ENCODE results near the gene ADA. TPM values are rescaled to one million over a fixed set of nuclear protein-coding genes. Genes with fewer than 3 reads are reported as not detected.

Gene ADA
- total RNA-seq, 2 donors from 2014 or later: 12.8 to 15.9 TPM

DNA sequence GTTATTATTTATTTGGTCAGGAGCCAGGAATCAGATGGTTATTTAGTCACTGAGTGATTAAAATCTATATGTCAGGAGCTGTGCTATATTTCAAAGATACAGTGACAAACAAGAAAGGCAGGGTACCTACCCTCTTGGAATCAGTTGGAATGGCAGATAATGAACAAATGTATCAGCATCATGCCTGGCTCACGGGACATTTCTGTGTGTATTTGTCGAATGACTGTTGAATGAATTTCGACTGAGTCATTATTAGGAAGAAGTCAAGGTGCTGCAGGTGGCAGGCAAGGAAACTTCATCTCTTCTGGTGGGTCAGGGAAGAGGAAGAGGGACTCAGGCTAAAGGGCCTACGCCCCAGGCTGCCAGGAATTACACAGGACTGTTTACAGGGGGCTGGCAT, 55.5 kb downstream of the ADA start:
- H3K9me3 ChIP-seq (ENCODE audit: control insufficient read depth, low read length): no peaks in the 10 kb centered on the region
- no peaks in the 10 kb centered on the region for H3K9me3 Mint-ChIP-seq
- no peaks in the 10 kb centered on the region for H3K27me3 Mint-ChIP-seq (ENCODE audit: insufficient read depth)
- H3K27ac ChIP-seq (ENCODE audit: low read depth, low read length): no peak overlapping the region
- H3K36me3 ChIP-seq (ENCODE audit: control insufficient read depth, insufficient read depth, low read length): peaks cover 18% of the 10 kb centered on the region
- H3K4me3 Mint-ChIP-seq: no peak overlapping the region
- H3K4me1 ChIP-seq (ENCODE audit: control insufficient read depth, insufficient read depth, low read length): peaks cover 9% of the 10 kb centered on the region
- WGBS, 2 experiments (ENCODE audit: insufficient coverage in 1 of 2, insufficient read length in 1 of 2): 93% methylated on average over 3 to 4 of the region's 4 CpGs
- H3K27me3 ChIP-seq (ENCODE audit: control insufficient read depth, insufficient read depth, low read length, poor library complexity, severe bottlenecking): no peaks in the 10 kb centered on the region
- no peak for DNase-seq
- no peak overlapping the region for H3K9ac ChIP-seq (ENCODE audit: extremely low read depth, low read length, poor library complexity, severe bottlenecking)
- H3K4me3 ChIP-seq (ENCODE audit: low read length): no peak overlapping the region
- peaks cover 15% of the 10 kb centered on the region for H3K36me3 Mint-ChIP-seq (ENCODE audit: low read depth)
- no peak overlapping the region for H3K27ac Mint-ChIP-seq
- peaks cover 26% of the 10 kb centered on the region for H3K4me1 Mint-ChIP-seq
- TF ChIP-seq, protein P1, sequence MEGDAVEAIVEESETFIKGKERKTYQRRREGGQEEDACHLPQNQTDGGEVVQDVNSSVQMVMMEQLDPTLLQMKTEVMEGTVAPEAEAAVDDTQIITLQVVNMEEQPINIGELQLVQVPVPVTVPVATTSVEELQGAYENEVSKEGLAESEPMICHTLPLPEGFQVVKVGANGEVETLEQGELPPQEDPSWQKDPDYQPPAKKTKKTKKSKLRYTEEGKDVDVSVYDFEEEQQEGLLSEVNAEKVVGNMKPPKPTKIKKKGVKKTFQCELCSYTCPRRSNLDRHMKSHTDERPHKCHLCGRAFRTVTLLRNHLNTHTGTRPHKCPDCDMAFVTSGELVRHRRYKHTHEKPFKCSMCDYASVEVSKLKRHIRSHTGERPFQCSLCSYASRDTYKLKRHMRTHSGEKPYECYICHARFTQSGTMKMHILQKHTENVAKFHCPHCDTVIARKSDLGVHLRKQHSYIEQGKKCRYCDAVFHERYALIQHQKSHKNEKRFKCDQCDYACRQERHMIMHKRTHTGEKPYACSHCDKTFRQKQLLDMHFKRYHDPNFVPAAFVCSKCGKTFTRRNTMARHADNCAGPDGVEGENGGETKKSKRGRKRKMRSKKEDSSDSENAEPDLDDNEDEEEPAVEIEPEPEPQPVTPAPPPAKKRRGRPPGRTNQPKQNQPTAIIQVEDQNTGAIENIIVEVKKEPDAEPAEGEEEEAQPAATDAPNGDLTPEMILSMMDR (conservative IDR thresholded peaks at IDR 0.05): no peak

DNA sequence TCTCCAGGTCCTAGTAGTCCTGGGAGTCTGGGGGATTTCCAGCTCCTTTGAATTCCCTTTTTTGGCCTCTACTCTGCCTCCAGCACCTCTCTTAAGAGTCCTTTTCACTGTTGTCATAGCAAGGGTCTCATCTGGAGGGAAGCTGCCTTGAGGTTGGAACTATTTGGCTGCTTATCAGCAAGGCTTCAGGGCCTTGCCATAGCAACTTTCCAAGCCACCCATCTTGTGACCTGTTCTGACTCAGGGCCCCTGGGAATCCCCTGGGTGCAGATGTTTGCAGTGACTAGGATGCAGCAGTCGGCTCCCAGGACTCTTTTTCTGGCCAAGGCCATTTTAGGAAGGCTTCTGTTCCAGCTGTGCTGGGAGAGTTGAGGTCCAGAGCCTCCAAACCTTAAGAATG, 56.8 kb downstream of the ADA start:
- Mint-ChIP-seq H3K4me1 (peaks cover 27% of the 10 kb centered on the region), H3K4me3 (no peak overlapping the region), H3K36me3 (ENCODE audit: low read depth) (peaks cover 26% of the 10 kb centered on the region), H3K27me3 (ENCODE audit: insufficient read depth) (no peaks in the 10 kb centered on the region), H3K27ac (no peak overlapping the region), H3K9me3 (no peaks in the 10 kb centered on the region)
- no peak overlapping the region for H3K27ac ChIP-seq (ENCODE audit: low read depth, low read length)
- H3K9ac ChIP-seq (ENCODE audit: extremely low read depth, low read length, poor library complexity, severe bottlenecking): no peak overlapping the region
- no peak overlapping the region for H3K4me3 ChIP-seq (ENCODE audit: low read length)
- TF ChIP-seq, protein P1 (conservative IDR thresholded peaks at IDR 0.05): no peak
- no peaks in the 10 kb centered on the region for H3K27me3 ChIP-seq (ENCODE audit: control insufficient read depth, insufficient read depth, low read length, poor library complexity, severe bottlenecking)
- no peak for DNase-seq
- peaks cover 9% of the 10 kb centered on the region for H3K4me1 ChIP-seq (ENCODE audit: control insufficient read depth, insufficient read depth, low read length)
- H3K9me3 ChIP-seq (ENCODE audit: control insufficient read depth, low read length): no peaks in the 10 kb centered on the region
- 92 to 100% methylated on average over 1 of the region's 1 CpG for WGBS, 2 experiments (ENCODE audit: insufficient coverage in 1 of 2, insufficient read length in 1 of 2)
- H3K36me3 ChIP-seq (ENCODE audit: control insufficient read depth, insufficient read depth, low read length): peaks cover 21% of the 10 kb centered on the region

DNA sequence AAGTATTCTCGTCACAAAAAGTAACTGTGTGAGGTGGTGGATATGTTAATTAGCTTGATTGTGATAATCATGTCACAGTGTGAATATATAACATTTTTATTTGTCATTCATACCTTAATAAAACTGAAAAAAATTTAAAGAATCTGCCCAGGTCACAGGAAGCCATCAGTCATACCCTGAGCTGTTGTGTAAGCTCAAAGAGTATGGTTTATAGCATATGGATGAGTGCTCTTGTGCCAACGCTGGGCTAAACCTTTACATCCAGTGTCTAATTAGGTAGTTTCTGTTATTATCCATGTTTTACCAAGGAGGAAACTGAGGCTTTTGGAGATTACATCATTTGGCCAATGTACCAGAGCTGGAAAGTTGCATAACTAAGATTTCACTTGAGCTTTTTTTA, 57.7 kb downstream of the ADA start:
- Histone ChIP-seq H3K36me3 (ENCODE audit: control insufficient read depth, insufficient read depth, low read length) (peaks cover 17% of the 10 kb centered on the region), H3K4me1 (ENCODE audit: control insufficient read depth, insufficient read depth, low read length) (peaks cover 9% of the 10 kb centered on the region), H3K9me3 (ENCODE audit: control insufficient read depth, low read length) (no peaks in the 10 kb centered on the region), H3K27ac (ENCODE audit: low read depth, low read length) (no peak overlapping the region), H3K27me3 (ENCODE audit: control insufficient read depth, insufficient read depth, low read length, poor library complexity, severe bottlenecking) (no peaks in the 10 kb centered on the region), H3K4me3 (ENCODE audit: low read length) (no peak overlapping the region), H3K9ac (ENCODE audit: extremely low read depth, low read length, poor library complexity, severe bottlenecking) (no peak overlapping the region)
- Mint-ChIP-seq H3K36me3 (ENCODE audit: low read depth) (peaks cover 27% of the 10 kb centered on the region), H3K4me3 (no peak overlapping the region), H3K27ac (no peak overlapping the region), H3K9me3 (no peaks in the 10 kb centered on the region), H3K27me3 (ENCODE audit: insufficient read depth) (no peaks in the 10 kb centered on the region), H3K4me1 (peaks cover 27% of the 10 kb centered on the region)
- WGBS, 2 experiments (ENCODE audit: insufficient coverage in 1 of 2, insufficient read length in 1 of 2): 86% methylated on average over 2 of the region's 2 CpGs; no CpG with 5 or more reads in 1 of the 2 experiments
- DNase-seq: no peak
- TF ChIP-seq, protein P1 (conservative IDR thresholded peaks at IDR 0.05): no peak
